GM23338 (cell line): ENCODE measurements around the gene LRP1B. TPM values are rescaled to one million over a fixed set of nuclear protein-coding genes. Genes with fewer than 3 reads are reported as not detected.

Source experiments
- ATAC-seq: fragments of 200-7000 bp; cut with Tn5 transposase; 3 replicates; pipeline ENCODE4 v1.9.1; 2020
- DNase-seq: peaks from one replicate; pipeline ENCODE4 v3.0.0-alpha.2; 2015; ENCODE audit warnings: low spot score
- H2AFZ ChIP-seq: fragments of 200-600 bp; sonication (generic); 2 replicates; pipeline ENCODE4 v1.8.0; 2016; ENCODE audit warnings: antibody characterized with exemption, mild to moderate bottlenecking, moderate library complexity
- H3F3A ChIP-seq: fragments of 200-600 bp; sonication (generic); replicated peaks from 2 replicates; pipeline ENCODE4 v1.8.0; 2017; ENCODE audit warnings: antibody characterized with exemption, mixed run types, low read depth
- H3K27ac ChIP-seq: fragments of 200-600 bp; sonication (generic); 2 replicates; pipeline ENCODE4 v1.6.1; 2016; ENCODE audit warnings: low read depth
- H3K27me3 ChIP-seq: fragments of 200-600 bp; sonication (generic); 2 replicates; pipeline ENCODE4 v1.8.0; 2016; ENCODE audit warnings: mild to moderate bottlenecking, mixed run types, moderate library complexity; ENCODE audit not compliant: insufficient read depth
- H3K36me3 ChIP-seq: fragments of 200-600 bp; sonication (generic); 2 replicates; pipeline ENCODE4 v1.8.0; 2016; ENCODE audit warnings: mild to moderate bottlenecking; ENCODE audit not compliant: insufficient read depth
- H3K4me1 ChIP-seq: fragments of 200-600 bp; sonication (generic); 2 replicates; pipeline ENCODE4 v1.8.0; 2016; ENCODE audit warnings: mild to moderate bottlenecking, moderate library complexity; ENCODE audit not compliant: insufficient read depth
- H3K4me2 ChIP-seq: fragments of 200-600 bp; sonication (generic); 2 replicates; pipeline ENCODE4 v1.7.1; 2017; ENCODE audit warnings: mixed run types
- H3K4me3 ChIP-seq: fragments of 200-600 bp; sonication (generic); 2 replicates; pipeline ENCODE4 v1.6.1; 2016; ENCODE audit warnings: mixed run types
- H3K79me2 ChIP-seq: fragments of 200-600 bp; sonication (generic); replicated peaks from 2 replicates; pipeline ENCODE4 v1.8.0; 2017; ENCODE audit warnings: mild to moderate bottlenecking; ENCODE audit not compliant: insufficient read depth
- H3K9me2 ChIP-seq: fragments of 200-600 bp; sonication (generic); 2 replicates; pipeline ENCODE4 v1.8.0; 2017; ENCODE audit not compliant: insufficient read depth
- H4K20me1 ChIP-seq: fragments of 200-600 bp; sonication (generic); replicated peaks from 2 replicates; pipeline ENCODE4 v1.8.0; 2017; ENCODE audit warnings: mild to moderate bottlenecking; ENCODE audit not compliant: insufficient read depth
- H3K27ac Mint-ChIP-seq: 2 replicates; pipeline ENCODE4 v1.8.0; 2020; ENCODE audit warnings: inconsistent platforms, mild to moderate bottlenecking, moderate library complexity, mixed read lengths
- H3K27me3 Mint-ChIP-seq: 3 replicates; pipeline ENCODE4 v1.8.0; 2022; ENCODE audit warnings: low read depth, mild to moderate bottlenecking, moderate library complexity, mixed read lengths, inconsistent platforms; ENCODE audit not compliant: insufficient read depth, poor library complexity
- H3K36me3 Mint-ChIP-seq: 3 replicates; pipeline ENCODE4 v1.8.0; 2021; ENCODE audit warnings: low read depth, mild to moderate bottlenecking, inconsistent platforms, moderate library complexity, mixed read lengths
- H3K4me1 Mint-ChIP-seq: 3 replicates; pipeline ENCODE4 v1.8.0; 2020; ENCODE audit warnings: mild to moderate bottlenecking, inconsistent platforms, mixed read lengths
- H3K4me3 Mint-ChIP-seq: 3 replicates; pipeline ENCODE4 v1.8.0; 2021; ENCODE audit warnings: moderate library complexity, mild to moderate bottlenecking, inconsistent platforms, mixed read lengths
- H3K9me3 Mint-ChIP-seq: 3 replicates; pipeline ENCODE4 v1.8.0; 2020; ENCODE audit warnings: moderate library complexity, mild to moderate bottlenecking, inconsistent platforms, mixed read lengths
- CREB1 ChIP-seq: fragments of 250-450 bp; sonication (Bioruptor Pico); IDR thresholded peaks from 2 replicates; pipeline ENCODE4 v1.5.0; 2020; ENCODE audit warnings: low read depth, mild to moderate bottlenecking, moderate library complexity
- ETS1 ChIP-seq: IDR thresholded peaks from 2 replicates; pipeline ENCODE4 v1.6.1; 2016; ENCODE audit warnings: antibody characterized with exemption
- EZH2 ChIP-seq: fragments of 200-600 bp; sonication (generic); IDR thresholded peaks from one replicate; pipeline ENCODE4 v1.8.0; 2017; ENCODE audit warnings: antibody characterized with exemption, mild to moderate bottlenecking, low read depth; ENCODE audit not compliant: unreplicated experiment
- EZH2phosphoT487 ChIP-seq: fragments of 200-600 bp; sonication (generic); IDR thresholded peaks from one replicate; pipeline ENCODE4 v1.8.1; 2018; ENCODE audit warnings: antibody characterized with exemption; ENCODE audit not compliant: unreplicated experiment
- JUNB ChIP-seq: IDR thresholded peaks from one replicate; pipeline ENCODE4 v1.6.1; 2016; ENCODE audit warnings: antibody characterized with exemption; ENCODE audit not compliant: unreplicated experiment
- NANOG ChIP-seq: IDR thresholded peaks from 2 replicates; pipeline ENCODE4 v1.6.1; 2016; ENCODE audit warnings: antibody characterized with exemption, borderline replicate concordance
- POLR2AphosphoS5 ChIP-seq: IDR thresholded peaks from 2 replicates; pipeline ENCODE4 v1.6.1; 2016; ENCODE audit warnings: antibody characterized with exemption, low read depth
- REST ChIP-seq: IDR thresholded peaks from one replicate; pipeline ENCODE4 v1.6.1; 2018; ENCODE audit warnings: antibody characterized with exemption; ENCODE audit not compliant: unreplicated experiment
- STAT1 ChIP-seq: IDR thresholded peaks from one replicate; pipeline ENCODE4 v1.6.1; 2016; ENCODE audit warnings: antibody characterized with exemption; ENCODE audit not compliant: unreplicated experiment
- ZNF114 ChIP-seq: fragments of 250-450 bp; sonication (Bioruptor Pico); IDR thresholded peaks from 2 replicates; pipeline ENCODE4 v1.5.0; 2020; ENCODE audit warnings: mild to moderate bottlenecking, moderate library complexity
- ZNF331 ChIP-seq: fragments of 250-450 bp; sonication (Bioruptor Pico); IDR thresholded peaks from 2 replicates; pipeline ENCODE4 v1.5.0; 2020; ENCODE audit warnings: low read depth, mild to moderate bottlenecking, moderate library complexity
- polyA plus RNA-seq: library from polyadenylated mRNA; unstranded; fragments of >200 nt; fragmentation: Nextera tagmentation; extraction: Ambion mirVana; gene quantifications from 2 replicates; pipeline ENCODE4 v1.2.1, GENCODE V29; 2016
- total RNA-seq: library from RNA; depleted of rRNA; stranded (reverse); fragments of >200 nt; shearing (Covaris generic); gene quantifications from 2 replicates; pipeline ENCODE4 v1.2.3, GENCODE V29; 2014
- TF ChIP-seq, protein P1 (sequence below): fragments of 250-450 bp; sonication (Bioruptor Pico); IDR thresholded peaks from 2 replicates; pipeline ENCODE4 v1.5.0; 2020; ENCODE audit warnings: mild to moderate bottlenecking, moderate library complexity
- TF ChIP-seq, protein P2 (sequence below), 2 experiments: fragments of 200-600 bp in 1 of 2; sonication (generic) in 1 of 2; conservative IDR thresholded peaks; 2 replicates each; pipeline versions ENCODE4 v1.5.1 to v1.6.1; 2016 to 2017; ENCODE audit warnings: antibody characterized with exemption in 2 of 2, low read depth in 2 of 2, mild to moderate bottlenecking in 2 of 2, moderate library complexity in 1 of 2

Gene LRP1B
- total and polyA plus RNA-seq, 2 experiments from 2014 or later: 0.15 to 0.97 TPM

- ATAC-seq (no peak), DNase-seq (no peak)
- Mint-ChIP-seq H3K27me3 (no peaks in the 10 kb centered on the region), H3K4me1 (peaks cover 2% of the 10 kb centered on the region; the same call in 1 of the 3 replicates), H3K9me3 (no peaks in the 10 kb centered on the region), H3K36me3 (no peaks in the 10 kb centered on the region), H3K27ac (no peak overlapping the region), H3K4me3 (no peak overlapping the region)
- no peak overlapping the region for H3K4me2 ChIP-seq
- no peaks in the 10 kb centered on the region for H3K9me2 ChIP-seq
- no peaks in the 10 kb centered on the region for H3F3A ChIP-seq
- TF ChIP-seq, protein P1, sequence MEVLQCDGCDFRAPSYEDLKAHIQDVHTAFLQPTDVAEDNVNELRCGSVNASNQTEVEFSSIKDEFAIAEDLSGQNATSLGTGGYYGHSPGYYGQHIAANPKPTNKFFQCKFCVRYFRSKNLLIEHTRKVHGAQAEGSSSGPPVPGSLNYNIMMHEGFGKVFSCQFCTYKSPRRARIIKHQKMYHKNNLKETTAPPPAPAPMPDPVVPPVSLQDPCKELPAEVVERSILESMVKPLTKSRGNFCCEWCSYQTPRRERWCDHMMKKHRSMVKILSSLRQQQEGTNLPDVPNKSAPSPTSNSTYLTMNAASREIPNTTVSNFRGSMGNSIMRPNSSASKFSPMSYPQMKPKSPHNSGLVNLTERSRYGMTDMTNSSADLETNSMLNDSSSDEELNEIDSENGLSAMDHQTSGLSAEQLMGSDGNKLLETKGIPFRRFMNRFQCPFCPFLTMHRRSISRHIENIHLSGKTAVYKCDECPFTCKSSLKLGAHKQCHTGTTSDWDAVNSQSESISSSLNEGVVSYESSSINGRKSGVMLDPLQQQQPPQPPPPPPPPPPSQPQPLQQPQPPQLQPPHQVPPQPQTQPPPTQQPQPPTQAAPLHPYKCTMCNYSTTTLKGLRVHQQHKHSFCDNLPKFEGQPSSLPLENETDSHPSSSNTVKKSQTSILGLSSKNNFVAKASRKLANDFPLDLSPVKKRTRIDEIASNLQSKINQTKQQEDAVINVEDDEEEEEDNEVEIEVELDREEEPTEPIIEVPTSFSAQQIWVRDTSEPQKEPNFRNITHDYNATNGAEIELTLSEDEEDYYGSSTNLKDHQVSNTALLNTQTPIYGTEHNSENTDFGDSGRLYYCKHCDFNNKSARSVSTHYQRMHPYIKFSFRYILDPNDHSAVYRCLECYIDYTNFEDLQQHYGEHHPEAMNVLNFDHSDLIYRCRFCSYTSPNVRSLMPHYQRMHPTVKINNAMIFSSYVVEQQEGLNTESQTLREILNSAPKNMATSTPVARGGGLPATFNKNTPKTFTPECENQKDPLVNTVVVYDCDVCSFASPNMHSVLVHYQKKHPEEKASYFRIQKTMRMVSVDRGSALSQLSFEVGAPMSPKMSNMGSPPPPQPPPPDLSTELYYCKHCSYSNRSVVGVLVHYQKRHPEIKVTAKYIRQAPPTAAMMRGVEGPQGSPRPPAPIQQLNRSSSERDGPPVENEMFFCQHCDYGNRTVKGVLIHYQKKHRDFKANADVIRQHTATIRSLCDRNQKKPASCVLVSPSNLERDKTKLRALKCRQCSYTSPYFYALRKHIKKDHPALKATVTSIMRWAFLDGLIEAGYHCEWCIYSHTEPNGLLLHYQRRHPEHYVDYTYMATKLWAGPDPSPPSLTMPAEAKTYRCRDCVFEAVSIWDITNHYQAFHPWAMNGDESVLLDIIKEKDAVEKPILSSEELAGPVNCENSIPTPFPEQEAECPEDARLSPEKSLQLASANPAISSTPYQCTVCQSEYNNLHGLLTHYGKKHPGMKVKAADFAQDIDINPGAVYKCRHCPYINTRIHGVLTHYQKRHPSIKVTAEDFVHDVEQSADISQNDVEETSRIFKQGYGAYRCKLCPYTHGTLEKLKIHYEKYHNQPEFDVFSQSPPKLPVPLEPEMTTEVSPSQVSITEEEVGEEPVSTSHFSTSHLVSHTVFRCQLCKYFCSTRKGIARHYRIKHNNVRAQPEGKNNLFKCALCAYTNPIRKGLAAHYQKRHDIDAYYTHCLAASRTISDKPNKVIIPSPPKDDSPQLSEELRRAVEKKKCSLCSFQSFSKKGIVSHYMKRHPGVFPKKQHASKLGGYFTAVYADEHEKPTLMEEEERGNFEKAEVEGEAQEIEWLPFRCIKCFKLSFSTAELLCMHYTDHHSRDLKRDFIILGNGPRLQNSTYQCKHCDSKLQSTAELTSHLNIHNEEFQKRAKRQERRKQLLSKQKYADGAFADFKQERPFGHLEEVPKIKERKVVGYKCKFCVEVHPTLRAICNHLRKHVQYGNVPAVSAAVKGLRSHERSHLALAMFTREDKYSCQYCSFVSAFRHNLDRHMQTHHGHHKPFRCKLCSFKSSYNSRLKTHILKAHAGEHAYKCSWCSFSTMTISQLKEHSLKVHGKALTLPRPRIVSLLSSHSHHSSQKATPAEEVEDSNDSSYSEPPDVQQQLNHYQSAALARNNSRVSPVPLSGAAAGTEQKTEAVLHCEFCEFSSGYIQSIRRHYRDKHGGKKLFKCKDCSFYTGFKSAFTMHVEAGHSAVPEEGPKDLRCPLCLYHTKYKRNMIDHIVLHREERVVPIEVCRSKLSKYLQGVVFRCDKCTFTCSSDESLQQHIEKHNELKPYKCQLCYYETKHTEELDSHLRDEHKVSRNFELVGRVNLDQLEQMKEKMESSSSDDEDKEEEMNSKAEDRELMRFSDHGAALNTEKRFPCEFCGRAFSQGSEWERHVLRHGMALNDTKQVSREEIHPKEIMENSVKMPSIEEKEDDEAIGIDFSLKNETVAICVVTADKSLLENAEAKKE (CRISPR knock-in tag): no peak
- TF ChIP-seq EZH2phosphoT487 (no peak), REST (no peak), EZH2 (no peak), ETS1 (no peak), NANOG (no peak), STAT1 (no peak), ZNF114 (CRISPR knock-in tag) (no peak), JUNB (no peak), POLR2AphosphoS5 (no peak), CREB1 (CRISPR knock-in tag) (no peak), ZNF331 (CRISPR knock-in tag) (no peak)
- TF ChIP-seq, protein P2, sequence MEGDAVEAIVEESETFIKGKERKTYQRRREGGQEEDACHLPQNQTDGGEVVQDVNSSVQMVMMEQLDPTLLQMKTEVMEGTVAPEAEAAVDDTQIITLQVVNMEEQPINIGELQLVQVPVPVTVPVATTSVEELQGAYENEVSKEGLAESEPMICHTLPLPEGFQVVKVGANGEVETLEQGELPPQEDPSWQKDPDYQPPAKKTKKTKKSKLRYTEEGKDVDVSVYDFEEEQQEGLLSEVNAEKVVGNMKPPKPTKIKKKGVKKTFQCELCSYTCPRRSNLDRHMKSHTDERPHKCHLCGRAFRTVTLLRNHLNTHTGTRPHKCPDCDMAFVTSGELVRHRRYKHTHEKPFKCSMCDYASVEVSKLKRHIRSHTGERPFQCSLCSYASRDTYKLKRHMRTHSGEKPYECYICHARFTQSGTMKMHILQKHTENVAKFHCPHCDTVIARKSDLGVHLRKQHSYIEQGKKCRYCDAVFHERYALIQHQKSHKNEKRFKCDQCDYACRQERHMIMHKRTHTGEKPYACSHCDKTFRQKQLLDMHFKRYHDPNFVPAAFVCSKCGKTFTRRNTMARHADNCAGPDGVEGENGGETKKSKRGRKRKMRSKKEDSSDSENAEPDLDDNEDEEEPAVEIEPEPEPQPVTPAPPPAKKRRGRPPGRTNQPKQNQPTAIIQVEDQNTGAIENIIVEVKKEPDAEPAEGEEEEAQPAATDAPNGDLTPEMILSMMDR (conservative IDR thresholded peaks at IDR 0.05; ENCODE audit: low read depth in 2 of 2): no peak
- no peaks in the 10 kb centered on the region for H4K20me1 ChIP-seq
- H2AFZ ChIP-seq: no peak overlapping the region
- H3K36me3 ChIP-seq: no peaks in the 10 kb centered on the region
- no peak overlapping the region for H3K27ac ChIP-seq
- H3K79me2 ChIP-seq: no peaks in the 10 kb centered on the region
- H3K4me1 ChIP-seq: no peaks in the 10 kb centered on the region
- no peaks in the 10 kb centered on the region for H3K27me3 ChIP-seq
- H3K4me3 ChIP-seq: no peak overlapping the region
Measured at GRCh38 chr2:140506606-140507005, 1624.2 kb downstream of the LRP1B start.
